ENCODE data around the gene JUND.

Gene JUND

DNA sequence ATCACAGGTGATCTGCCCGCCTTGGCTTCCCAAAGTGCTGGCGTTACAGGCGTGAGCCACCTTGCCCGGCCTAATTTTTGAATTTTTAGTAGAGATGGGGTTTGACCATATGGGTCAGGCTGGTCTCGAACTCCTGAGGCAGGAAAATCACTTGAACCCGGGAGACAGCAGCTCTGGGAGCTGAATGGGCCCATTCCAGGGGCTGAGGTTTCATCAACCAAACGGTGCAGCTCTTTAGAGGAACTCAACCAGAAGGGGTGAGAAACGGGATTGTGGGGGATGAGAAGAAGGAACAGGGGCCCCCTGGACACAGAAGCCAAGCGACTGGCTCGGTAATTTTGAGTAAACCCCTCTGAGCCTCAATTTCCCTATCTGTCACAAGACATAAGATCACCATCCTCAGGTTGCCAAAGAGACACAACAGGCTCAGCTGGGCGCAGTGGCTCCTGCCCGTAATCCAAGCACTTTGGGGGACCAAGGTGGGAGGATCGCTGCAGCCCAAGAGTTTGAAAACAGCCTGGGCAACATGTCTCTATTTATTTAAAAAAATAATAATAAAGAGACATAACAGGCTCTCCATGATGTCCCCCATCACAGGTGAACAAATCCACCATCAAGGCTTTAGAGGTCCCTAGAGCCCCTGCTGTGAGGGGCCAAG is 7.7 kb downstream of the JUND start:
- H3K9me3 ChIP-seq: no peaks in the 10 kb centered on the region
- H3K9ac ChIP-seq: no peak overlapping the region
- peaks cover 58% of the 10 kb centered on the region for H3K36me3 ChIP-seq
- H3K4me2 ChIP-seq: no peak overlapping the region
- H3K4me1 ChIP-seq: peaks cover 32% of the 10 kb centered on the region
- no peak for TF ChIP-seq Cebpa-rat (IDR thresholded peaks at IDR 0.05)
- no peak overlapping the region for H3K4me3 ChIP-seq
- no peak overlapping the region for H3K27ac ChIP-seq
- no peaks in the 10 kb centered on the region for H3K27me3 ChIP-seq
- peaks cover 91% of the 10 kb centered on the region for H4K20me1 ChIP-seq

DNA sequence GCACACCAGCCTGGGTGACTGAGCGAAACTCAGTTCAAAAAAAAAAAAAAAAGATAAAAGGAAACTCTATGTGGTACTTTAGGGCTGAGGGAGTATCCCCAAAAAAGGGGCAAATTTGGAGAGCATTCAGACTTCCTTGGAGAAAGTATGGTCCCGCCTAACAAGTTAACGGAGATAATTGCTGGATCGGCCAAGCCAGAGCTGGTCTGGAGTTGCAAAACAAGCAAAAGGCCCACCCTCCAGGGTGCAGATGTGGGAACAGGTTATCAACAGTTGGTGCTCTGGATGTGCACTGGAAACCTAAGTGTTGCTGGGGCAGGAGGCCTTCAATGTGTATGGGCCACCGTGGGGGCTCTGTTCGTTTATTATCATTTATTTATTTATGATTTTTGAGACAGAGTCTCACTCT is 10.0 kb downstream of the JUND start:
- Histone ChIP-seq H3K9ac (no peak overlapping the region), H3K4me3 (no peak overlapping the region), H3K9me3 (no peaks in the 10 kb centered on the region), H3K4me2 (no peak overlapping the region), H3K36me3 (peaks cover 63% of the 10 kb centered on the region), H3K27ac (no peak overlapping the region), H4K20me1 (peaks cover 69% of the 10 kb centered on the region), H3K27me3 (no peaks in the 10 kb centered on the region), H3K4me1 (peaks cover 16% of the 10 kb centered on the region)
- no peak for TF ChIP-seq Cebpa-rat (IDR thresholded peaks at IDR 0.05)

DNA sequence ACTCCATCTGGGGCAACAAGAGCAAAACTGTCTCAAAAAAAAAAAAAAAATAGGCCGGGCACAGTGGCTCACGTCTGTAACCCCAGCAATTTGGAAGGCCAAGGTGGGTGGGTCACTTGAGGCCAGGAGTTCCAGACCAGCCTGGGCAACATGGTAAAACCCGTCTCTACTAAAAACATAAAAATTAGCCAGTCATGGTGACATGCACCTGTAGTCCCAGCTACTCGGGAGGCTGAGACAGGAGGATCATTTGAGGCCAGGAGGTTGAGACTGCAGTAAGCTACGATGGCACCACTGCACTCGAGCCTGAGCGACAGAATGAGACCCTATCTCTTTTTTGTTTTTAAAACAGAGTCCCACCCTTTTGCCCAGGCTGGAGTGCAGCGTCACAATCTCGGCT is 11.1 kb downstream of the JUND start:
- Histone ChIP-seq H3K4me1 (peaks cover 16% of the 10 kb centered on the region), H3K9me3 (no peaks in the 10 kb centered on the region), H3K9ac (no peak overlapping the region), H3K36me3 (peaks cover 63% of the 10 kb centered on the region), H4K20me1 (peaks cover 58% of the 10 kb centered on the region), H3K4me2 (no peak overlapping the region), H3K27ac (no peak overlapping the region), H3K27me3 (no peaks in the 10 kb centered on the region), H3K4me3 (no peak overlapping the region)
- TF ChIP-seq Cebpa-rat (IDR thresholded peaks at IDR 0.05): no peak

DNA sequence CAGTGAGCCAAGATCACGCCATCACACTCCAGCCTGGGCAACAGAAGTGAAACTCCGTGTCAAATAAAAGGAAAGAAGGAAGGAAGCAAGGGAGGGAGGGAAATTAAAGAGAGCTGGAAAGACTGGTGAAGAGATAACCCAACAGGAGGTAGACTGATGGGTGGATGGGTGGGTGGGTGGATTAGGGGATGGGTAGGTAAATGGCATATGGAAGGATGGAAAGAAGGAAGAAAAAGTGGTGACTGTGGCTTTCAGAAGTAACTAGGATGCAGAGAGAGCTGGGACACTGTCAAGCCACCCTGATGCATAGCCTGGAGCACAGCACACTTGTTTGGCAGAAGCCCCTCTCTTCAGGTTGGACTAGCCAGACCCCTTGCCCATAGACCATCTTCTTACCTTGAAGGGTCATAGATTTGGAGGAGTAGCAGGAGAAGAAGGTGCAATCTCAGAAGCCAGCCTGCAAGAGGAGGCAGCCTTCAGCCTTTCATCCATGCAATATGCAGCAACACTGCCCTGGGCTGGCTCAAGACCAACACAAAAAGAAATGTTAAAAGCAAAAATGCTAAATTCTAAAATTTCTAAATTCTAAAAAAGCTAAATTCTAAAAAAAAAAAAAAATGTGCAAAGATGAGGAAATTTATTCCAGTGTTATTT is 12.2 kb downstream of the JUND start:
- no peaks in the 10 kb centered on the region for H3K27me3 ChIP-seq
- H3K9me3 ChIP-seq: no peaks in the 10 kb centered on the region
- peaks cover 63% of the 10 kb centered on the region for H3K36me3 ChIP-seq
- no peak overlapping the region for H3K27ac ChIP-seq
- H3K9ac ChIP-seq: no peak overlapping the region
- peaks cover 22% of the 10 kb centered on the region for H3K4me1 ChIP-seq
- peaks cover 46% of the 10 kb centered on the region for H4K20me1 ChIP-seq
- no peak overlapping the region for H3K4me3 ChIP-seq
- no peak overlapping the region for H3K4me2 ChIP-seq
- TF ChIP-seq Cebpa-rat (IDR thresholded peaks at IDR 0.05): no peak

DNA sequence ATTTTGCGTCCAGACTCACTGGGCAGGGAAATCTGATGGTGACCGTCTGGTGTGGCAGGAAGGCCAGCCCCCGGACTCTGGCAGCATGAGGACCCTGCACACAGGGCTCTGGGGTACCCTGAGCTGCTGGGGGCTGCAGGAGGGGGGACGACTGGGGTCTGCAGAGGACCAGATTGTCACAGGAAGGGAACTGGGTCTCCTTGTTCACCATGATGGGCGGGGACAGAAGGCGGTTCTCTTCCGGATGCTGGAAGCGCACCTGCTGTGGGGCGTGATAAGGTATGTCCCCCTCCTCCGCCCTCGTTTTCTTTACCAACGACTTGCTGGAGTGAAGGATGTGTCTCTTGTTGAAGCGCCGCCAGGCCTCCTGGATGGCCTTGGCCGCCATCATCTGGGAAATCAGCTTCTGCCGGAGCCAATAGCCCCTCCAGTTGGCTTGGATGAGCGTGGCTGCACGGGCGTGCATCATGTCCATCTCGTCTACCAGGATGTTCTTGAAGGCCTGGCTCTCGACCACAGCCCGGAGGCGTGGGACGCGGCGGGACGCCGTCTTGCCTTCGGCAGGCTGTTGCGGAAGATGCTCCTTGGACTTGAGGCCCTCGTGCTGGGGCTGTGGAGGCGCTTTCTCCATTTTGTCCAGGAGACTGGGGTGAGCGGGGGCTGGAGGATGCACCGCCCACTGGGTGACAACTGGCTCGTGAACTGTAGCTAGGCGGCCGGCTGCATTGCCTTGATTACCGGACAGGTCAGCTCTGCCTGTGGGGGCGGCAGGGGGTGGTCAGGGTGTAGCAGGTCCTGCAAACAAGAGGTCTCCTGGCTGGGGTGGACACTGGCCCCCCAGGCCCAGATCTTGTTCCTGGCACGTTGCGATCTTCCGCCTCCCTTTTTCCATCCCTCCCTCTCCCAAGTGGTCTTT is 14.4 kb downstream of the JUND start:
- H3K4me1 ChIP-seq: peaks cover 22% of the 10 kb centered on the region
- H3K36me3 ChIP-seq: peaks cover 73% of the 10 kb centered on the region
- TF ChIP-seq Cebpa-rat (IDR thresholded peaks at IDR 0.05): no peak
- peaks cover 25% of the 10 kb centered on the region for H4K20me1 ChIP-seq
- H3K27ac ChIP-seq: no peak overlapping the region
- H3K4me3 ChIP-seq: no peak overlapping the region
- no peak overlapping the region for H3K4me2 ChIP-seq
- H3K9ac ChIP-seq: no peak overlapping the region
- no peaks in the 10 kb centered on the region for H3K27me3 ChIP-seq
- H3K9me3 ChIP-seq: no peaks in the 10 kb centered on the region

DNA sequence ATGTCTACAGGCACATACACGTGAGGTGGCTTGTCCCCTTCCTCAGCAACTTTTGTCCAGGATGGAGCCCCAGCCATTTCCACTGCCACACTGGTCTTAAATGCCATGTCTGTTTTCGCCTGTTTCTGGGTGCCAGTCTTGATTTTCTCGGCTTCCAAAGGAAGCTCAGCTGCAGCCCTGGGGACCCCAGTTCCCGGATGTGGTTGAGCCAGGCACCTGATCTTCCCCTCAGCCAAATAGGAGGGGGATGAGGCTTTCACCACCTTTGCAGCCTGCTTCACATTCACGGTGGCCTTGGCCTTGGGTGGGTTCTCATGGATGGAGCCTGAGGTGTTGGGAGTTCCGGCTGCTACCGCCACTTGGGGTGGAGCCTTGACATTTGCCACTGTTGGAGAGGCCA is 15.8 kb downstream of the JUND start:
- H3K4me3 ChIP-seq: peak overlapping the region; percentile 29; the same call in 1 of the 2 replicates
- peak overlapping the region; percentile 74 for H3K27ac ChIP-seq
- H3K4me2 ChIP-seq: peak overlapping the region; percentile 88
- no peak for TF ChIP-seq Cebpa-rat (IDR thresholded peaks at IDR 0.05)
- H4K20me1 ChIP-seq: peaks cover 10% of the 10 kb centered on the region
- H3K36me3 ChIP-seq: peaks cover 76% of the 10 kb centered on the region
- peak overlapping the region; percentile 46; the same call in 1 of the 2 replicates for H3K9ac ChIP-seq
- H3K4me1 ChIP-seq: peaks cover 22% of the 10 kb centered on the region
- no peaks in the 10 kb centered on the region for H3K27me3 ChIP-seq
- H3K9me3 ChIP-seq: no peaks in the 10 kb centered on the region

DNA sequence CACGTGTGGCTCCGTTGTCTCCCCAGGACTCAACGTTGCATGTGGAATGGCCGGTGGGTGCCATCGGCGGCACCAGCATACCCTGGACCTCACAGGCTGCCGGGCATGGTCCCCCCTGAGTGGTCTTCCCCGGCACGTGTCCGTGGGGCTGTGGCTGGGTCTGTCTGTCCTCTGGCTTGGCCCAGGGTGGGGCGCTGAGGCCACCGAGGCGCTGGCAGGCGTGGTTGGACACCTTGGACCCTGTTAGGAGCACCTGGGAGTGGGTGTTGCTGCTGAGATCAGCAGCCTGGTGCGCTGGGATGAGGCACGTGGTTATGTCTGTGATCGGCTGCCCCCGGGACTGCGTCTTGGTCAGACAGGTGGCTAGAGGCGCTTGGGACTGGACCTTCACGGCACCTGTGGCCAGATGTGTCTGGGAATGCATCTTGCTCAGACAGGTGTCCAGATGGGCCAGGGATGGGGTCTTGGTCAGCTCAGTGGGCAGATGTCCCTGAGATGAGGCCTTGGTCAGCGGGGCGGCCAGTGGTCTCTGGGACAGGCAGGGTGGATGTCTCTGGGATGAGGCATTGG is 16.4 kb downstream of the JUND start:
- peaks cover 22% of the 10 kb centered on the region for H3K4me1 ChIP-seq

DNA sequence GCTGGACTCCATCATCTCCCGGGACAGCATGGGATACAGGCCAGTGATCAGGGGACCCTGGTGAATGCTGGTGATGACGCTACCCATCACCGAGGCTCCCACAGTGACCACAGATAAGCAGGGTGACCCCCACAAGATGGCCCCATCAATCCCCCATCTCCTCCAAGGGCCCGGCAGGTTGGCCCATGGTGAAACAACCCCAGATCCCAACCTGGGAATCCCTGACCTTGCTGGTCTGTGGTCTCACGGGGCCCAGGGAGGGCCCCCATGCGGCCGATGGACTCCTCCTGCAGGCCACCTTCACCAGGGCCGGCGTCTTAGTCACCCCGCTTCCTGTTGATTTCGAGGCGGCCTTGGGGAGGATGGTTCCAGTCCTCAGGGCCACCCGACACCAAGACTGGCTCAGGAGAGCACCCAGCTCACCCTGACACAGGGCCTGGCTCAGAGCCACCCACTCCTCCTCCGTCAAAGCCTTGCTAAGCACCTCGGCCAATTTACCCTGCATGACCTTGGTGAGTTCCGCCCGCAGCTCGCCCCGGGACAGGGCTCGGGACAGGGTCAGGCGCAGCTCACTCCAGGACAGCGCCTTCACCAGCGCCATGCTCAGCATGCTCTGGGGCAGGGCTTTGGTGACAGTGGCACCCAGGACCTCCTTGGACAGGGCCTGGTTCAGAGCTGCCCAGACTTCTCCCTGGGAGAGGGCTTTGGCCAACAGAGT is 17.1 kb downstream of the JUND start:
- Histone ChIP-seq H3K9me3 (no peaks in the 10 kb centered on the region), H4K20me1 (no peaks in the 10 kb centered on the region; the same call in 1 of the 2 replicates), H3K4me3 (no peak overlapping the region), H3K36me3 (peaks cover 75% of the 10 kb centered on the region), H3K4me2 (no peak overlapping the region; the same call in 1 of the 2 replicates), H3K4me1 (peaks cover 22% of the 10 kb centered on the region), H3K27me3 (no peaks in the 10 kb centered on the region), H3K27ac (peak overlapping the region; percentile 74), H3K9ac (no peak overlapping the region)
- no peak for TF ChIP-seq Cebpa-rat (IDR thresholded peaks at IDR 0.05)

More for the DNA sequence above, 16.4 kb downstream of the JUND start:
- H4K20me1 ChIP-seq: peaks cover 5% of the 10 kb centered on the region; the same call in 1 of the 2 replicates
- H3K4me3 ChIP-seq: peak overlapping the region; percentile 29; the same call in 1 of the 2 replicates
- H3K27ac ChIP-seq: peak overlapping the region; percentile 74
- H3K27me3 ChIP-seq: no peaks in the 10 kb centered on the region
- peaks cover 76% of the 10 kb centered on the region for H3K36me3 ChIP-seq
- peak overlapping the region; percentile 46; the same call in 1 of the 2 replicates for H3K9ac ChIP-seq
- H3K9me3 ChIP-seq: no peaks in the 10 kb centered on the region
- H3K4me2 ChIP-seq: peak overlapping the region; percentile 88
- TF ChIP-seq Cebpa-rat (IDR thresholded peaks at IDR 0.05): no peak
